ENCODE results near the gene PLD3.
A peak's percentile ranks its signal among the peaks of the same experiment; 100 is the strongest.

Gene PLD3

GRCh38 chr19:40413291-40413845 lies 64.9 kb downstream of the PLD3 start, which contains the start of gene PRX:
PRX (minus strand) TSS chr19:40413378; CDS start chr19:40407932, 5,446 bp downstream.
- Histone ChIP-seq H3K27me3 (ENCODE audit: control insufficient read depth, insufficient read depth, low read length) (no peaks in the 10 kb centered on the region), H3K9ac (ENCODE audit: low read length) (peak within 1 kb of the TSS; percentile 3), H3K4me1 (ENCODE audit: control insufficient read depth, insufficient read depth, low read length) (peaks cover 6% of the 10 kb centered on the region), H3K4me3 (ENCODE audit: low read length) (no peak within 1 kb of the TSS), H3K36me3 (ENCODE audit: control insufficient read depth, insufficient read depth, low read length) (no peaks in the 10 kb centered on the region), H3K9me3 (ENCODE audit: control insufficient read depth, low read length) (no peaks in the 10 kb centered on the region)

- Histone ChIP-seq H3K9ac (ENCODE audit: low read length) (no peak overlapping the region), H3K9me3 (ENCODE audit: control insufficient read depth, low read length) (no peaks in the 10 kb centered on the region), H3K36me3 (ENCODE audit: control insufficient read depth, insufficient read depth, low read length) (no peaks in the 10 kb centered on the region), H3K4me3 (ENCODE audit: low read length) (no peak overlapping the region), H3K4me1 (ENCODE audit: control insufficient read depth, insufficient read depth, low read length) (peaks cover 6% of the 10 kb centered on the region), H3K27me3 (ENCODE audit: control insufficient read depth, insufficient read depth, low read length) (no peaks in the 10 kb centered on the region)
Observed at GRCh38 chr19:40414542-40415535, 66.3 kb downstream of the PLD3 start.

- Histone ChIP-seq H3K4me1 (ENCODE audit: control insufficient read depth, insufficient read depth, low read length) (peaks cover 6% of the 10 kb centered on the region), H3K36me3 (ENCODE audit: control insufficient read depth, insufficient read depth, low read length) (no peaks in the 10 kb centered on the region), H3K4me3 (ENCODE audit: low read length) (no peak overlapping the region), H3K9me3 (ENCODE audit: control insufficient read depth, low read length) (no peaks in the 10 kb centered on the region), H3K27me3 (ENCODE audit: control insufficient read depth, insufficient read depth, low read length) (no peaks in the 10 kb centered on the region), H3K9ac (ENCODE audit: low read length) (no peak overlapping the region)
Observed at GRCh38 chr19:40415768-40416167, 67.3 kb downstream of the PLD3 start.

- H3K4me3 ChIP-seq (ENCODE audit: low read length), result no peak overlapping the region
- no peaks in the 10 kb centered on the region for H3K36me3 ChIP-seq (ENCODE audit: control insufficient read depth, insufficient read depth, low read length)
- H3K27me3 ChIP-seq (ENCODE audit: control insufficient read depth, insufficient read depth, low read length), result no peaks in the 10 kb centered on the region
- H3K4me1 ChIP-seq (ENCODE audit: control insufficient read depth, insufficient read depth, low read length), result peaks cover 14% of the 10 kb centered on the region
- H3K9ac ChIP-seq (ENCODE audit: low read length), result no peak overlapping the region
- H3K9me3 ChIP-seq (ENCODE audit: control insufficient read depth, low read length), result no peaks in the 10 kb centered on the region
Observed at GRCh38 chr19:40416918-40417642, 68.6 kb downstream of the PLD3 start.

- no peaks in the 10 kb centered on the region for H3K27me3 ChIP-seq (ENCODE audit: control insufficient read depth, insufficient read depth, low read length)
- H3K4me1 ChIP-seq (ENCODE audit: control insufficient read depth, insufficient read depth, low read length), result peaks cover 20% of the 10 kb centered on the region
- no peaks in the 10 kb centered on the region for H3K36me3 ChIP-seq (ENCODE audit: control insufficient read depth, insufficient read depth, low read length)
Observed at GRCh38 chr19:40417643-40417981, 69.1 kb downstream of the PLD3 start.

GRCh38 chr19:40418040-40418439 lies 69.5 kb downstream of the PLD3 start:
- H3K4me3 ChIP-seq (ENCODE audit: low read length), result no peak overlapping the region
- peaks cover 24% of the 10 kb centered on the region for H3K4me1 ChIP-seq (ENCODE audit: control insufficient read depth, insufficient read depth, low read length)
- H3K27me3 ChIP-seq (ENCODE audit: control insufficient read depth, insufficient read depth, low read length), result no peaks in the 10 kb centered on the region
- no peaks in the 10 kb centered on the region for H3K36me3 ChIP-seq (ENCODE audit: control insufficient read depth, insufficient read depth, low read length)
- H3K9ac ChIP-seq (ENCODE audit: low read length), result no peak overlapping the region
- no peaks in the 10 kb centered on the region for H3K9me3 ChIP-seq (ENCODE audit: control insufficient read depth, low read length)

More at GRCh38 chr19:40417643-40417981, 69.1 kb downstream of the PLD3 start:
- Histone ChIP-seq H3K9me3 (ENCODE audit: control insufficient read depth, low read length) (no peaks in the 10 kb centered on the region), H3K9ac (ENCODE audit: low read length) (no peak overlapping the region), H3K4me3 (ENCODE audit: low read length) (no peak overlapping the region)

GRCh38 chr19:40419066-40419612 lies 70.6 kb downstream of the PLD3 start:
- H3K36me3 ChIP-seq (ENCODE audit: control insufficient read depth, insufficient read depth, low read length), result no peaks in the 10 kb centered on the region
- no peaks in the 10 kb centered on the region for H3K9me3 ChIP-seq (ENCODE audit: control insufficient read depth, low read length)
- peaks cover 31% of the 10 kb centered on the region for H3K4me1 ChIP-seq (ENCODE audit: control insufficient read depth, insufficient read depth, low read length)
- H3K4me3 ChIP-seq (ENCODE audit: low read length), result no peak overlapping the region
- no peak overlapping the region for H3K9ac ChIP-seq (ENCODE audit: low read length)
- H3K27me3 ChIP-seq (ENCODE audit: control insufficient read depth, insufficient read depth, low read length), result no peaks in the 10 kb centered on the region

GRCh38 chr19:40419780-40420179 lies 71.3 kb downstream of the PLD3 start:
- no peaks in the 10 kb centered on the region for H3K9me3 ChIP-seq (ENCODE audit: control insufficient read depth, low read length)
- peaks cover 31% of the 10 kb centered on the region for H3K4me1 ChIP-seq (ENCODE audit: control insufficient read depth, insufficient read depth, low read length)
- no peak overlapping the region for H3K4me3 ChIP-seq (ENCODE audit: low read length)
- H3K9ac ChIP-seq (ENCODE audit: low read length), result no peak overlapping the region
- no peaks in the 10 kb centered on the region for H3K36me3 ChIP-seq (ENCODE audit: control insufficient read depth, insufficient read depth, low read length)
- H3K27me3 ChIP-seq (ENCODE audit: control insufficient read depth, insufficient read depth, low read length), result no peaks in the 10 kb centered on the region

- H3K9me3 ChIP-seq (ENCODE audit: control insufficient read depth, low read length), result no peaks in the 10 kb centered on the region
- H3K9ac ChIP-seq (ENCODE audit: low read length), result peak overlapping the region; percentile 98
- peak overlapping the region; percentile 64 for H3K4me3 ChIP-seq (ENCODE audit: low read length)
- H3K27me3 ChIP-seq (ENCODE audit: control insufficient read depth, insufficient read depth, low read length), result no peaks in the 10 kb centered on the region
- no peaks in the 10 kb centered on the region for H3K36me3 ChIP-seq (ENCODE audit: control insufficient read depth, insufficient read depth, low read length)
- H3K4me1 ChIP-seq (ENCODE audit: control insufficient read depth, insufficient read depth, low read length), result peaks cover 31% of the 10 kb centered on the region
Observed at GRCh38 chr19:40420451-40420765, 71.9 kb downstream of the PLD3 start.

- peaks cover 31% of the 10 kb centered on the region for H3K4me1 ChIP-seq (ENCODE audit: control insufficient read depth, insufficient read depth, low read length)
Observed at GRCh38 chr19:40420766-40421765, 72.6 kb downstream of the PLD3 start.

More at GRCh38 chr19:40420766-40421765, 72.6 kb downstream of the PLD3 start:
- no peaks in the 10 kb centered on the region for H3K36me3 ChIP-seq (ENCODE audit: control insufficient read depth, insufficient read depth, low read length)
- no peaks in the 10 kb centered on the region for H3K27me3 ChIP-seq (ENCODE audit: control insufficient read depth, insufficient read depth, low read length)
- H3K4me3 ChIP-seq (ENCODE audit: low read length), result peak overlapping the region; percentile 64
- peak overlapping the region; percentile 98 for H3K9ac ChIP-seq (ENCODE audit: low read length)
- H3K9me3 ChIP-seq (ENCODE audit: control insufficient read depth, low read length), result no peaks in the 10 kb centered on the region

Measured in mucosa of stomach (tissue), 1 donor.